Right renal cortex interstitium (tissue), 3 donors: ENCODE data around the gene PCDH15. TPM values are rescaled to one million over a fixed set of nuclear protein-coding genes. Genes with fewer than 3 reads are reported as not detected.

Experiments
- DNase-seq, 3 donors: peaks; one replicate each; pipeline ENCODE4 v3.0.0-alpha.2; 2013; ENCODE audit warnings: low read depth in 3 of 3, low spot score in 2 of 3
- polyA plus RNA-seq, 3 donors: library from polyadenylated mRNA; unstranded; fragments of 120-200 nt; gene quantifications; one replicate each; pipeline ENCODE4 v1.2.1, GENCODE V29; 2013; ENCODE audit not compliant: insufficient read length in 3 of 3

Gene PCDH15
- polyA plus RNA-seq, 3 donors: 5.1 to 7.8 (median 5.1) TPM

DNA sequence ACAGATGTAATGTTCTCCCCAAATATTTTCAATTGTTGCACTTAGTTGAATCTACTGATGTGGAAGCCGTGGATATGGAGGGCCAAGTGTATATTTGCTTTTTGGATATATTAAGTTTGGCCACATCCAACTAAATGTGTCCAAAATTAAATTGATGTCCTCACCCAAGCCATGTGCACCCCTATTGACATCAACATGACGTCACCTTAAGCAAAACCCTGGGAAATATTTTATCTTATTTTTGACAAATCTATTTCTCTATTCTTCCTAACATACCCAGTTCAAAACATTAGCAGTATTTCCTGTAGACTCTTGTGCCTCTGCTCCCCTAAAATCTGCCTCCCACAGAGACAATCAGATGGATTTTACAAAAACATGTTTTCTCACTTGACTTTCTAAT, 652.5 kb downstream of the PCDH15 start:
- no peak for DNase-seq

DNA sequence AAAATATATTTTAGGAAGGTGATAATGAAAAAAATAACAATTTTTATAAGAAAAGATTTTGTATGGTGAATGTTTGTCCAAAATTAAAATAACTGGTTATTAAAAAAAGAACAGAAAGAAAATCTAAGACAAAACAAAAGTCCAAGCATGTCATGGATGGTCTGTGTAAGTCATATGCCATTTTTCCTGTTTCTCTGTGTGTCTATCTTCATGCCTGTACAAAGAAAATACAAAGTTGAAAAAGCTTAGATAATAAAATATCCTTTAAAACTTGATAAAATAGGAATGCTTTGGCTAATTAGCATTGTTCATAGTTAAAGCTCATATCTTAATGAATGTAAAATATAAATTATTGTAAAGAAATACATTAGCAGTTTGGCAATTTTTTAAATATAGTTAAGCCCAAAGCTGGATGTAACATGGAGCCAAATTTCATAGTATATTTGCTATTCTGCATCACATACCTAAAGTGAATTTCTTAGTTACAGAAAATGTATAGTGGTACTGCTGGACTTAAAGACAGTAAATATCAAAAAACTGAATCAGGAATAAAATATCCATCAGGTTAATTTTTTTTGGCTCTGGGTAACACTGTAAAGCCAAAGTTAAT, 661.1 kb downstream of the PCDH15 start:
- no peak for DNase-seq

DNA sequence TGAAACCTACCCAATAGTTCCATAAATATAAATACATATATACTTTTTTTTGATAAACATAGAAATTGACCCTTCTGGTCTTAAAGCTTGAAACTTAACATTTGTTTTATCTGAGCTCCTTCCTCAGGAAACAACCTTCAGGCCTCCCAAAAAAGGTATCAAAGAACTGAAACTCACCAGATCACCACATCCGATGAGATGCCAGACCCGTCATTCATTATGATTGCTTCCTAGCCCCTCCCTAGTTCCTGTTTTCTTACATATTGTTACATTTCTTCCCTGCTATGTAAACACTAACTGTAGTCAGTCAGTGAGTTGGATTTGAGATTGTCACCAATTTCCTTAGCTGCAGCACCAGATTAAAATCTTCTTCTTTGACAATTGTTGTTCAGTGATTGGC, 663.6 kb downstream of the PCDH15 start:
- DNase-seq: no peak

DNA sequence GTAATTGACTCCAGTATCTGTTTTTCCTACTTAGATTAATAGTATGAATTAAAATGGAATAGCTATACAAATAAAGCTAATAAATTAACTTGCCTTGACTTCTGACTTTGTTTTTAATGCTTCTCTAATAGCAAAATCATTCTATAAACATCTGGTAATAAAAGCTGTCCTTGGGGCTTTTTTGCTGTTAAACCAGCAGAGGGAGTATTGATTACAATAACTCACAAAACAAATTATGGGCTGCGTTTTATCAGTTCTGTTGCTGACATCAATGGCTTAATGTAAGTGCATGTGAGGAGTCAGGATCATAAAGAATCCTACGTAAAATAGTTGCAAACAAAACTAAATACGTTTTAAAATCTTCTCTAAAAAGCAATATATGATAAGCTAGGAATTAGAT, 667.8 kb downstream of the PCDH15 start:
- no peak for DNase-seq

DNA sequence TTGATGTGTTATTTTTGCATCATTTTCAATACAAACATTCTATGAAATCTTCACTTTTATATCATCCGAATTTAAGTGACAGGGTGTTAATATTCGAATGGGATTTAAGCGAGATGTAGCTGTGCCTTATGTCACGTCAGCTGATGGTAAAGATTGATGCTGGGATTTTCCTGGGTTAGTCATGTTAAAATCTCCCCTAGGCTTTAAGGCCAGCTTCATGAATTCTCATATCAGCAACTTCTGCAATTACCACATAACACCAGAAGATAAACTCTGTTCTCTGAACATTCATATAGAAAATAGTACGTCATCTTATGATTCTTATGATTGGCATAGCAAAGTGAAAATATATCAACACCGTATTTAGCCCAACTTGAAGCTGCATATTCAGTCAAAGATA, 669.2 kb downstream of the PCDH15 start:
- DNase-seq: no peak

DNA sequence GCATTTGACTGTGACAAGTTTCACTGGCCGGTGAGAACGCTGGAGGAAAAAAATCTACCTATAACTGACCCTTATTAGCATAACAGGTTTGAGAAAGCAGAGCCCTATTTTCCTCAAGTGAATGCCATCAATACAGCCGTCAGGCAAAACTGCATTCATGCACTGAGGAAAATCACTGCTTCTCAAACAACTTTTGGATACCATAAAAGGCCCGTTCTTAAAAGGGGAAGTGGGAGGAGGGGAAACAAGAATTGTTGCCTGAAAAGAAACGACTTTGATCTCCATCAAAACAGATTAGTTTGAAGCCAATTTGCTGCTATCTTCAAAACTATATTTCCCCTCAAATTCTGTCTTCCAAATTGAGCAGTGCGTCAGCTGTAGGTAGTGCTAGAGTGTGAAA, 670.6 kb downstream of the PCDH15 start:
- DNase-seq: no peak

DNA sequence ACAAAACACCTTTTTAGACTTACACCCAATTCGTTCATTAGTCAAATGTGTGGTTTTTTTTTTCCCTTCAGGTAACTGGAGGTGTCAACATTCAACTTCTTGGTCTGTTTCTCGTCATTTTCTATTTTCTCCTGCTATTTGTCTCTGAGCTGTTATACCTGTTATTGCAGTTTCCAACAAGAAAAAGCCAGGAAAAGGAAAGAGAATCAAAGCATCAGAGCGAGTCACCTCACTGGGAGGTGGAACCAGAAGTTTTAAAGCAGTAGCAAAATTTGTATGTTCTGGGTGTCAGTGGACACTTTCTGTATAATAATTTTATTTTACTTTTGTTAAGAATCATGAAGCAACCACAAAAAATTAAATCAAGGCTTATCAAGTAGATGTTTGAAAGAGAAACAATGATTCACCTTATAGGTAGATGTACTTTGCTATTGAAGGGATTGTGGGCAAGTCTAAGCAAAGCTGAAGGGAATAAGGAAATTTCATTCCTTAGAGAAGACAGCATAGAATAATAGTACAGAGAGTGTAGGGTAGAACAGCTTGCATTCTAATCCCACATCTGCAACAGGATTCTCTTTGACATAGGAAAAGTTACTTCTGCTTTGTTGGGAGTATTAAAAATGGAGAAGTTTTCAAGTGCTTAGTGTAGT, 675.8 kb downstream of the PCDH15 start:
- DNase-seq: no peak

DNA sequence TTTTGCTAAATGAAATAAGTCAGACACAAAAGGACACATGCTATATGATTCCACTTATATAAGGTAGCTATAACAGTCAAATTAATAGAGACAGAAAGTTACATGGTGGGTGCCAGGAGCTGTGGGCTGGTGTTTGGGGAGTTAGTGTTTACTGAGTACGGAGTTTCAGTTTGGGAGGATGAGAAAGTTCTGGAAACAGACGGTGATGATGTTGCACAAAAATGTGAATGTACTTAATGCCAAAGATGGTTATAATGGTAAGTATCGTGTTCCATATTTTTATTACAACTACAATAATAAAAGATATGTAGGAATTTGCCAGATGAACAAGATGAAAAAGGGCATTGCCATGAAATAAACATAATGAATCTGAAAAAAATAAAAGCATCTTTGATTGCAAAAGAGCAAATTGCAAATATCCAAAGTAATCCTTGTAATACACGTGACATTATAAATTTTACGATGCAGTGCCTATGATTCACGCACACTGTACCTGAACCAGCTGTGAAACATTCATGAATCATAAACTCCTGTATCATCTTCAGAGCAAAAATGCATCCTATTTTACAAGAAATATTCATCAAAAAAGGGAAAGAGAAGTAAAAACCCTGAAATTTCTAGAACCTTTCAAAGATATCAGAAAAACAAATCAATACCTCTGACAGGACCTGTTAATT, 676.7 kb downstream of the PCDH15 start:
- DNase-seq: no peak

DNA sequence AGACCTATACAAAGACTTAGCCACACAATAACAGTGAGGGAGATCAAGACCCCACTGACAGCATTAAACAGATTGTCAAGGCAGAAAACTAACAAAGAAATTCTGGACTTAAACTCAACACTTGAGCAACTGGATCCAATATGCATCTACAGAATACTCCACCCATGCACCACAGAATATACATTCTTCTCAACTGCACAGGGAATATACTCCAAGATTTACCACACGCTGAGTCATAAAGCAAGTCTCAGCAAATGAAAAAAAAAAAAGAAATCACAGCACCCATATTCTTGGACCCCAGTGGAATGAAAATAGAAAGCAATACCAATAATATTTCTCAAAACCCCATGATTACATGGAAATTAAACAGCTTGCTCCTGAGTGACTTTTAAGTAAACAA, 680.2 kb downstream of the PCDH15 start:
- no peak for DNase-seq

DNA sequence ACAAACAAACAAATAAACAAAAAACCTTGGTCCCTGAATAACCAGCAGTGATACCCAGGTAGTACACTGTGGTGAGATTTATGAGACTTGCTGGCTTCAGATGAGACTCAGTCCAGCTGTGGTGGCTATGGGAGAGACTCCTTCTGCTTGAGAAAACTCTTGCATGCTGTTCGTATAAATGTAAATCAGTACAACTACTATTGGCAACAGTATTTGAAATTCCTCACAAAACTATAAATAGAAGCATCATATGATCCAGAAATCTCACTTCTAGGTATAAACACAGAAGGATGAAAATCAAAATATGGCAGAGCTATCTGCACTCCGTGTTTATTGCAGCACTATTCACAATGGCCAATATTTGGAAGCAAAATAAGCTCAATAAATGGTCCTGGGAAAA, 692.1 kb downstream of the PCDH15 start:
- DNase-seq: no peak

DNA sequence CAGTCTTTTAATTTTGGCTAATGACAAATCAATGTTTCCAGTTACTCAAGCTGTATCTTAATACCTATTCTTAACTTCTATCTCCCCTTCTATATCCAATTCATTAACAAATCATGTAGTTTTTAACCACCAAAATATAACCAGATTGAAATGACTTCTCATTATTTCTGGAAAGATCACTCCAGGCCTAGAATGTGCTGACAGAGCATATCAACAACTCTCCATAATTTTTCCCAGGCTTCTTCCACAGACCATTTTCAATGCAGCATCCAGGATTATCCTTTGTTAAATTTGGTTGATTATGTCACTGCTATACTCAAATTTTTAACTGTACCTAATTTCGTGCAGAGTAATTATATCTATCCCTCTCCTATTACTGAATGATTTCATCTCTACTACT, 704.1 kb downstream of the PCDH15 start:
- DNase-seq: no peak

DNA sequence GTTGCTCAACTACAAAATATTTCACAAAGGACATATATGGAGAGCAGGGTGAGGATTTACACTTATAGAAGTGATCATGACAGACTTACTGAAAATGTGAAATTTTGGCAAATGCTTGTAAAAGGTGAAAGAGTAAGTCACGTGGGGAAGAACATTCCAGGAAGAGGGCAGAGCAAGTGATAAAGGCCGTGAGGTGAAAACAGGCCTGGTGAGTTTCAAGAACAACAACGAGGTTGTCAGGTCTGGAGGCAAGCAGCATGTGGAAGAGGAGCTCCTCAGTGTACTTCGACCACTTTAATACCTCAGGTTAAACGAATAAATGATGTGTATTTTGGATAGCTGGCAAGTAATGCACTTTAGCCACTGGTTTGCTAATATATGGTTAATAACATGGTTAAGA, 706.7 kb downstream of the PCDH15 start:
- no peak for DNase-seq

DNA sequence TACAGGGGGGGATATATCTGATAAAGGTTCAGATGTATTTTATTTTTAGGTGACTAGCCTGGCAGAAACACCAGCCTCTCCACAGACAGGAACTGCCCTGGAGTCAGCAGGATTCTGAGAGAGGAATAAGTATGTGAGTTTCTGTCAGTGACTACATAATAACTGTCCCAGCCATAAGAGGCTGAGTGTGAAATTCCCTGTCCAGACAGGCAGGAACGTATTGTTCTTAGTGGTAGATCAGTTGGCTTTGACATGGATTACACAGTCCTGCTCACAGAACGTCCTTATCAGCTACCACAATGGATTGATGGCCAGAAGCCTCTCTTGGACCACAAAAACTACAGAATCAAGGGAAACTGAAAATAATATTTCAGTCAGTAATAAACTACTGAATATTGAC, 709.8 kb downstream of the PCDH15 start:
- DNase-seq: no peak

DNA sequence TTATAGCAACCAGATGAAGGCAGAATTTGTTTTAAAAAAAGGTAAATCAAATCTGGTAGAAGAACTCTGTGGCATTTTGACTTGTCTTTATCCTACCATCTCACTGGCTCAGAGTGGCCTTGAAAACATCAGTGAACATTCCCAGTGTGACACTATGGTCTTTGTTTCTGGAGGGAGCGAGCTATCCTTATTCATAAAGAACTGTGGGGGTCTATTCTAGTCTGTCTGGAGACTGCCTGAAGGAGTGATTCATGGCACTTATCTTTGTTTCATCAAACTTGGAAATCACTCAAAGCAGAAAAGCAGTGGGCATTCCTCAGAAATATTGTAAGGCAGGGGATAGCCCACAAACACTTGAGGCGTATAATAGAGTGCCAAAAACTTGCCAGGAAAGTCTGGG, 719.1 kb downstream of the PCDH15 start:
- no peak for DNase-seq

DNA sequence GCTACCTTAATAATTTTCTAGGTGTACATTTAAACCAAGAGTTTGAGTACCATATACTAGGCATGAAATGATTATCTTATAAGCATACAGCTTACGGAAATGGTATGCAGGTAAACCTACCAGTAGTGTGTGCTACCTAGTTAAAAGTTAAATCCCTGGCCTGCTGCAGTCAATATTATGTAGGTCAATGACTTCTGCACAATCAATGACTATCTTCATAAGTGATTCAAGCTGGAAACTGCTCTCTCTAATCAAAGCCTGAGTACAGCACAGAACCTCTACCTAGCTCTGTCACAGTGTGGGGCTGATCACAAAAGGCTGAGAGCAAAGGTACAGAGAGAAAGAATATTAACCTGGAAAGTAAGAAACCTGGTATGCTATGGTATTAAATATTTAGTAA, 733.7 kb downstream of the PCDH15 start:
- no peak for DNase-seq

DNA sequence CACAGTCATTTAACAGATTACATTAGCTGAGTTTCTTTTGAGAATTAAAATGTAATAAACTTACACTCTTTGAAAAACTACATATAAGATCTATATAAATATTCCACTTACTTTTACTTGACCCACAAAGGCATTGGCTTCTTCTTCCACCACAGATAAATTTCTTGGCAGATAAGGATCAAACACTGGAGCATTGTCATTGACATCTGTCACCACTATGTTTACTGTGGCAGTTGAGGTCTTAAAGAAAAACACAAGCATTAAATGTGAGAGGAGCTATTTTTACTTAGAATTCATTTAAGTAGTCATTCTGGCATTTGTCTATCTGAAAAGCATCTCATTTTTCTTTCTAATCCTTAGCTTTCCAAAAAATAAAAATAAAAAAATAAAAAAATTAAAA, 734.4 kb downstream of the PCDH15 start:
- DNase-seq: no peak

DNA sequence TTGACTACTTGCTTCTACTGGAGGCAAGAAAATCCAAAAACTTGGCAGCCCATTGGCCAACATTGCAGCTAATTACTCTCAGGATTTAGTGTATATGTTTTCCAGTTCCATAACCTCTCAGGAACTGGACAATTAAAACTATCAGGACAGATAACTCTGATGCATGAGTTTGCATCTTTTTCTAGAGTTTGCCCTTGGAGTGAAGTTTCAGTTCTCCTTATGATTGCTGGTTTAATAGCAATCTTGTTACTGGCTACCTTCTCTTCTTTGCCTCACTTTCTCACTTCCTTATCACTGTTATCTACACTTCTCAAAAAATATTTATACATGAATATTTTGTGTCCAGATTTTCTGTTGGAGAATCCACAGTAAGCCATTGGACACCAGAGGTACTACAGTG, 735.9 kb downstream of the PCDH15 start:
- DNase-seq: no peak

DNA sequence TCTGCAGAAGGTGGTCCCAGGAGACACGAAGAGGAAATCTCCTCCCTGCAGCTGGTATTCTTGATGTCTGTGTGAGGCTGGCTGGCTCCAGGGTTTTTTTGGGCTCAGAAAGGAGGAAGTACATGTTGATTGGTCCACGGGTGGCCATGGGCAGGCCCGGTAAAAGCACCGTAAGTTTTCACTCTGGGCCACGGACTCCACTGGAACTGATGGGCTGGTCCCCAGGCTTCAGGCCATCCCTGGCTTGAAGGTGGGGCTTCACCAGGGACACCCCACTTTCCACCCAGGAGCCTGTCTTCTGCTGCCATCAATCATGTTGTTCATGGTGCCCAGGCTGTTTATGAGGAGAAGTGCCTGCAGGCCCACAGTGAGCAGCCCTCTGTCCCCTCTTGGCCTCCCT, 736.8 kb downstream of the PCDH15 start:
- DNase-seq: no peak

DNA sequence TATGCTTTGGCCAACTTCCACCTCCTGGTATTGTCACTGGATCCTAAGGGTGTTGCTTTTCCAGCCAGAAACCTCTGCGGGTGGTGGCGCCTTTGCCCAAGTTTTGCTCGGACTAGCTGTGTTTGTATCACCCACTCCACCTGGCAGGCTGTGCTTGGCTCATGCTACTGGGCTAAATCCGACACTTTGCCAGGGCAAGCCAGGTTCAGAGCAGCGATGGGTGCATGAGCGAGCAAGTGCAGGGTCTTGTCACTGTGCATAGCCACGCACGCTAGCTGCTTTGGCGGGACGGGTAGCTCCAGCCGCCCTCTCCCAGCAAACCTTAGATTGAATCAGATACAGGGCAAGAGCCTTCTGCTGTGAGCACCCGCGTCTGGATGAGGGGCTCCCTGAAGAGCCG, 737.5 kb downstream of the PCDH15 start:
- no peak for DNase-seq

DNA sequence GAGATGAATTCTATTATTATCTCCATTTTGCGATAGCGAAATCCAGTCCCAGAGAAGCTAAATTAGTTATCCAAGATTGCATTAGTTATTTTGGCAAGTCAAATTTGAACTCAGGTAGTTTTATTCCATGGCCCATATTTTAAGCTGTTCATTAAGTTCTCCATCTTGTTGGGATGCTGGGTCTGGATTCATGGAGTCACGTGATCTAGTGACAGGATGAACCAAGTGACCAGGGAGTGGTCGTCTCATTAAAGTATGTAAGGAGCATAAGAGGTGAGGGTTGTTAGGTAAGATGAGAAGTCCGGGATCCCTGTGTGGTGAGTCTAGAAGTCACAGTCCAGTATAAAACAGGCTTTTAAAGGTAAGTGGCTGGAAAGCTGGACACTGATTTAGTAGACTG, 740.5 kb downstream of the PCDH15 start:
- no peak for DNase-seq

DNA sequence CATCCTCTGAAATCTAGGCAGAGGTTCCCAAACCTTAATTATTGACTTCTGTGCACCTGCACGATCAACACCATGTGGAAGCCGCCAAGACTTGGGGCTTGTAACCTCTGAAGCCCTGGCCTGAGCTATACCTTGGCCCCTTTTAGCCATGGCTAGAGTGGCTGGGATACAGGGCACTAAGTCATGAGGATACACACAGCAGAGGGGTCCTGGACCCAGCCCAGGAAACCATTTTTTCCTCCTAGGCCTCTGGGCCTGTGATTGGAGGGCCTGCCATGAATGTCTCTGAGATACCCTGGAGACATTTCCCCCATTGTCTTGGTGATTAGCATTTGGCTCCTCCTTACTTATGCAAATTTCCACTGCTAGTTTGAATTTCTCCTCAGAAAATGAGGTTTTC, 743.7 kb downstream of the PCDH15 start:
- no peak for DNase-seq

DNA sequence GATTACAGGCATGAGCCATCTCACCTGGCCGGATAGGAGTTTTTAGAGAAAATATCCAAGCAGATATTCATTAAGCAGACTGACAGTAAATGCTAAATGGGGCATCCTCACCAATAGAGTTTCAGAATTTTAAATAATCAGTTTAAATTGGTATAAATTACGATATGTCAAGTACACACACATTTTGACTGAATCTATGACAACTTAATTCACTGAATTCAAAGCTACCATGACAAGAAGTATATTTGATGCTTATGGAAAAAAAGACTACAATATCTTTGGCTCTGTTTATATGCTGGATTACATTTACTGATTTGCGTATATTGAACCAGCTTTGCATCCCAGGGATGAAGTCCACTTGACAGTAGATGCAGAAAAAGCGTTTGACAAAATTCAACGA, 774.7 kb downstream of the PCDH15 start:
- DNase-seq: no peak
